RPMI8226 (cell line): Measurements from ENCODE around the gene ALDH3B1.

Source experiments
- DNase-seq: peaks from one replicate; pipeline ENCODE4 v3.0.0-alpha.2; 2015

ALDH3B1 gene

DNA sequence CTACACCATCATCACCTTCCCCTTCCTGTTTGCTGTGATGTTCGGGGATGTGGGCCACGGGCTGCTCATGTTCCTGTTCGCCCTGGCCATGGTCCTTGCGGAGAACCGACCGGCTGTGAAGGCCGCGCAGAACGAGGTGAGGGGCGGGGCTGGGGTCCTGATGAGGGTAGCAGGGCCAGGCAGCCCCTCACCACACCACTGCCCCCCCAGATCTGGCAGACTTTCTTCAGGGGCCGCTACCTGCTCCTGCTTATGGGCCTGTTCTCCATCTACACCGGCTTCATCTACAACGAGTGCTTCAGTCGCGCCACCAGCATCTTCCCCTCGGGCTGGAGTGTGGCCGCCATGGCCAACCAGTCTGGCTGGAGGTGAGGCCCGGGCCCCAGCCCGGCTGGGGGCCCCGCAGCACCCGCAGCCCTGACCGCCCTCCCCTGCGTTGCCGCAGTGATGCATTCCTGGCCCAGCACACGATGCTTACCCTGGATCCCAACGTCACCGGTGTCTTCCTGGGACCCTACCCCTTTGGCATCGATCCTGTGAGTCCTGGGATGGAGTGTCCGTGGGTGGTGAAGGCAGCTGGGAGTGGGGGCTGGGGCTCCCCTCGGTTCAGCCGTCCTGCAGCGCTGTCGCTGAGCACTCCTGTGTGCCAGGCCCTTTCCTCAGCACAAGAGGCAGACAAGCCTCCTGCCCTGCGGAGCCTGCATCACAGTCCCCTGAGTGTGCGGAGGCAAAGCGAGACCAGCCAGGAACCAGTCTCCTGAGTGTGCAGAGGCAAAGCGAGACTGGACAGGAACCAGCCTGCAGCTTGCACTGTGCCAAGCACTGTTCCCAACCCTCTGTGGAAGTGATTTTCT lies 37.5 kb downstream of the ALDH3B1 start:
- DNase-seq = no peak

DNA sequence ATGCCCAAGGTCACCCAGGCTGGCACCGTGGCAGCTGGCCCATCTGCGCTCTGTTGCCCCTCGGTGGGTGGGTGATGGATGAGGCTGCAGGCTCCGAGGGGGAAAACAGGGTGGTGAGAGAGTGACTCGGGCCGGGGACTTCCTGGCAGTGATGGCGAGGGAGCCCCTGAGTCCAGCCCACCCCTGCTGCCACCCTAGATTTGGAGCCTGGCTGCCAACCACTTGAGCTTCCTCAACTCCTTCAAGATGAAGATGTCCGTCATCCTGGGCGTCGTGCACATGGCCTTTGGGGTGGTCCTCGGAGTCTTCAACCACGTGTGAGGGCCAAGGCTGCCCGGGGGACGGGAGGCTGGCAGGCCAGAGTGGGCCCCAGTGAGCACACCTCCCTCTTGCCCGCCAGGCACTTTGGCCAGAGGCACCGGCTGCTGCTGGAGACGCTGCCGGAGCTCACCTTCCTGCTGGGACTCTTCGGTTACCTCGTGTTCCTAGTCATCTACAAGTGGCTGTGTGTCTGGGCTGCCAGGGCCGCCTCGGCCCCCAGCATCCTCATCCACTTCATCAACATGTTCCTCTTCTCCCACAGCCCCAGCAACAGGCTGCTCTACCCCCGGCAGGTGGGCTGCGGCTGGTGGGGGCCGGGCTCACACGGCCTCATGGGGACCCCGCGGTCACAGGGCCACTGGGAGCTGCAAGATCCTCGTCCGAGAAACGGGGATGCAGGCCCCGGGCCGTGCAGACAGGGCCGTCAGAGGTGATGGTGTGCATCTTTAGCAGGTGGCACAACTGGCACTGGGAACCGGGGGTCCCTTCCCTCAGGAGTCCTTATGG lies 38.8 kb downstream of the ALDH3B1 start:
- DNase-seq = no peak

GRCh38 chr11:68049509-68050370 lies 39.6 kb downstream of the ALDH3B1 start:
- no peak for DNase-seq

- no peak for DNase-seq
Measured at GRCh38 chr11:68050371-68050841, 40.3 kb downstream of the ALDH3B1 start.

DNA sequence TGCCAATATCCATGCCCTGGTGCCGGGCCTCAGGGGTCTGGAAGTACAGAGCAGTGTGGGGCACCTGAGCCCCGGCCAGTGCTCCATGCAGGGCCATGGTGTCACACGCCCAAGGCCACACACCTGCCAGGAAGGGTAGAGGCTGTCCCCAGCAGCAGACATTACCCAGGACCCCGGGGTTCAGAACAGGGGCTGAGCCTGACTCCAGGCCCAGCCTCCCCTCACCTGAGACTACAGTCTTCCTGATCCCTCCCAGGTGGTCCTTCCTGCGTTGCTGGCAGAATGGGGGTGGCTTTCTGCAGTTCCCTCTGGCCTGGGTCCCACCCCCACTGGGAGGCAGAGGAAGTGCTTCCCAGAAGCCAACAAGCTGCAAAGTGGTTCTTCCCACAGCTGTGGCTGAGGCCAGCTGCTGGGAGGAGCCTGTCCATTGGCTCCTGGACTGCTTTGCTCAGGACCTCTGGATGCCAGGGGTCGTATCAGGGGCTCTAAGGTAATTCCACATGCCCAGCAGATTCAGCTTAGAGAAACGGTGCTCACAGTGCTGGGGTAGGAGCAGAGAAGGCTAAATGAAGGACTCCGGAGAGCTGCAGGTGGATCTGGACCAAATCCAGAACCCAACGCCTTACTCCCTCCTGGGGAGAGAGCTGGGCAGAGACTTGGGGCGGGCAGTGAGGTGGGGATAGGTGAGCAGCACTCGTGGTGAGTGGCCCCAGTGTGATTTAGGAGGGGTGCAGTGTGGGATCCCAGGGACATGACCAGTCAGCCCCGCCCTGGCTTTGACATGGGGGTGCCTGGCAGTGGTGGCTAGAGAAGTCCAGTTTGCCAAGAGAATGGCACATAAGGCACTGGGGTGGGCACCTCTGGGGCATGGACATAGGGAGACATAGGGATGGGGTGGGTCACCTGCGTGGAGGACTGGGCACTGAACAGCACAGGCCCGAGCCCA lies 41.3 kb downstream of the ALDH3B1 start:
- DNase-seq = no peak

GRCh38 chr11:68052137-68052873 lies 42.2 kb downstream of the ALDH3B1 start:
- DNase-seq = no peak

DNA sequence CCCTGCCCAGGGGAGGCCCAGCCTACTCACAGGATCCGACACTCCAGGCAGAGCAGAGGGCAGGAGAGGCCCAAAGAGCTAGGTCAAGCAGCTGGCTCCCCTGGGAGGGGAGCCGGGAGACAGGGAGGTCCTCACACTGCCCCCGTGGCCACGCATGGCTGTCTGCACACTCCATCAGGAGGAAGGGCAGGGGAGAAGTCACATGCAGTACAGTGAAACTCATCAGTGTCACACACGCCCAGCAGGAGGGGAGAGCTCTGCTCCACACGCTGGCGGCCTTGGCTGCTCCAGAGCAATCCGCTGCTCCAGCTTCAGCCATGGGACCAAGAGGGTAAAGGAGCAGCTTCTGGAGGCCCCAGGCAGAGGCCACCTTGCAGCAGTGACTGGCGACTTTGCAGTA lies 43.0 kb downstream of the ALDH3B1 start:
- DNase-seq = no peak

GRCh38 chr11:68053981-68054812 lies 44.1 kb downstream of the ALDH3B1 start:
- DNase-seq = no peak

DNA sequence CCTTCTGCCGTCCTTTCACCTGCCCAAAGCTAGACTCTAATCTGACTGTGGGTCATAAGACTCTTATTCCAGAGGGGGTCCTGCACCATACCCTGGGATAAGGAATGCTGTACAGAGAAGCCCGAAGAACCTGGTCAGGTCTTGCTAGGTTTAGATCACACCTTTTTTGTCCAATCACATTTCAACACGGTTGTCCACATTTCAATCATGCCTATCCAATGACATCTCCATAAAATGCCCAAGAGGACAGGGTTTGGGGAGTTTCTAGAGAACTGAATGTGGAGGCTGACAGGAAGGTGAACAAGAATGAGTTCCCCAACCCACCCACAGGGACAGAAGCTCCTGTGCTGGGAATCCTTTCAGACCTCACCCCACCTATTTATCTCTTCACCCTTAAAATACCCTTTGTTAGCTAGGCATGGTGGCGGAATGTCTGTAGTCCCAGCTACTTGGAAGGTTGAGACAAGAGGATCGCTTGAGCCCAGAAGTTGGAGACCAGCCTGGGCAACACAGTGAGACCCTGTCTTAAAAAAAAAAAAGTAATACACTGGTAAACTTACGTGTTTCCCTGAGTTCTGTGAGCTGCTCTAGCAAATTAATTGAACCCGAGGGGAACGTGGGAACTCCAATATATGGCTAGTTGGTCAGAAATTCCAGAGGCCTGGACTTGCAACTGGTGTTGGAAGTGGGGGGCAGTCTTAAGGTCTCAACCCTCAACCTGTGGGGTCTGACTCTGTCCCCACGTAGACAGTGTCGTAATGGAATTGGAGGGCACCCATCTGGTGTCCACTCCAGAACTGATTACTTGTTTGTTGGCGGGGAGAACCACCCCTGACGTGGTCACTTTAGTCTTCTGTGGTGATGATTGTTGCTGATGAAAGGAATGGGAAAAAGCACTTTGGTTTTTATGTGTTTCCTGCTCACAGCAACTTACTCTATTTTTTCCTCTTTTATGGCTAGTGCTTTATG lies 46.5 kb downstream of the ALDH3B1 start:
- no peak for DNase-seq

DNA sequence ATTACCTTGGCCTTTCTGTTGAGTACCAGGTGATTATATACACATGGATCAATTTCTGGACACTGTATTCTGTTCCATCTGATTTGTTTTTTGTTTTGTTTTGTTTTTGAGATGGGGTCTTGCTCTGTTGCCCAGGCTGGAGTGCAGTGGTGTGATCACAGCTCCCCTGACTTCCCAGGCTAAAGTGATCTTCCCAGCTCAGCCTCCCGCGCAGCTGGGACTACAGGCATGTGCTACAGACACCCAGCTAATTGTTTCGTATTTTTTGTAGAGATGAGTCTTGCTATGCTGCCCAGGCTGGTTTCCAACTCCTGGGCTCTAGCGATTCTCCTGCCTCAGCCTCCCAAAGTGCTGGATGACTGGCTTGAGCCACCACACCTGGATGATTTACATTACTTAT lies 47.7 kb downstream of the ALDH3B1 start:
- DNase-seq = no peak

DNA sequence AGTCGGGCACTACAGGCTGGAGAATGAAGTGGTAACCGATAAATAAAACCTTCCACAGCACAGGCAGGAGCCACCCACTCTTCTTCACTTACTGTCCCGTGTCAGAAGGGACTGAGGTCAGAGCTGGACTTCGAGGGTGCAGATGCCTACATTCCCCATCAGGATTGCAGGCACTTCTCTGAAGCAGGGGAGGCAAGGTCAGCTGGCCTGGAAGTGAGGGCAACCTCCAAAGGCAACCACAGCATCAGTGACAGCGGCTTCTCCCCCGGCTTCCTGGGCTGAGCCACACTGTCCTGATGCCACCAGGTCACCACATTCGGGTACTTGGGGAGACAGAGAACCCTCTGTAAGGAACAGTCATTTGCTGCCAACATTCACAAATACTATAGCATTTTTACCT lies 51.4 kb downstream of the ALDH3B1 start:
- DNase-seq = no peak

- no peak for DNase-seq
Measured at GRCh38 chr11:68064926-68065325, 54.8 kb downstream of the ALDH3B1 start.

GRCh38 chr11:68065841-68066240 lies 55.7 kb downstream of the ALDH3B1 start:
- no peak for DNase-seq

DNA sequence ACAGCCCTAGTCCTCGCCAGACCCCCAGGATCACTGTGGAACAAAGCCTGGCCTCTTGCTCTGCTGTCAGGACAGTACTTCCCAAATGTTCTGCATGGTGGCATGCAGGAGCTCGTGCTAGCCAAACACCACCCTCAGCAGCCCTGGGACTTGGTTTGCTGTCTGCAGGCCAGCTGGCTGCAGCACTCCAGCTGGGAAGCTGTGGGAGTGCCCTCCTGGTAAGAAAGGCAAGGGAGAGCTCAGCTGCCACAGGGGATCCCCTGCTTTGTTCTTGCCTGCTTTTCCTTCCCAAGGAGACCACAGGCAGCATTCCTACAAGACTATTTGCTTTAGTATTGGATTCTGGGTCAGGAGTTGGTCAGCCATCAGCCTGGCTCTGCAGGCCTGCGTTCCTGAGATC lies 56.6 kb downstream of the ALDH3B1 start:
- DNase-seq = no peak

DNA sequence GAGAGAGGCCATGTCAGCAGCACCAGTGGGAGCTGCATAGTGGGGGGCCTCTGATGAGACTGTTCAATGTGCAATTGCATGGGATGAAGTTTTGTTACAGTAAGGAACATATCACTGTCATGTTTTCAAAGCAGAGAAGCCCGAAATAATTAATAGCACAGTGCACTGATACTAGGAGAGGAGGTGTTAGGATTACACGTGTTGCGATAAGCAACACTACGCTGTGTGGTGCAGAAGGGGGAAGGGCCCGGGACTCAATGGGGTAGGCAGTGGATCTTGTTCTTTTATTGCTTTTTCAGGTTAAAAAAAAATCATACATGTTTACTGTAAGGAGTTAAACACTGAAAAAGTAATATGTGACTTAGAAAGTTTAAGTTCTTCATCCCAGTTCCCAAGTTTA lies 57.9 kb downstream of the ALDH3B1 start:
- no peak for DNase-seq

GRCh38 chr11:68071281-68072048 lies 61.3 kb downstream of the ALDH3B1 start:
- no peak for DNase-seq

- no peak for DNase-seq
Measured at GRCh38 chr11:68074584-68075352, 64.6 kb downstream of the ALDH3B1 start.
